ENCODE data around the gene SNPH.

SNPH gene

GRCh38 chr20:1337441-1337840 is 71.3 kb downstream of the SNPH start:
- Histone ChIP-seq H3K9ac (ENCODE audit: low read depth, low read length, poor library complexity, severe bottlenecking) (no peak overlapping the region), H3K4me2 (ENCODE audit: low read depth, low read length, poor library complexity, severe bottlenecking) (no peak overlapping the region), H3K4me1 (ENCODE audit: insufficient read depth, low read length, poor library complexity, severe bottlenecking) (no peaks in the 10 kb centered on the region), H3K4me3 (ENCODE audit: low read length, poor library complexity, severe bottlenecking) (no peak overlapping the region), H3K27me3 (ENCODE audit: insufficient read depth, low read length, poor library complexity, severe bottlenecking) (no peaks in the 10 kb centered on the region), H3K9me3 (ENCODE audit: insufficient read depth, low read depth, low read length) (no peaks in the 10 kb centered on the region), H3K79me2 (ENCODE audit: insufficient read depth, low read length) (no peaks in the 10 kb centered on the region), H3F3A (ENCODE audit: low read depth) (no peaks in the 10 kb centered on the region), H4K20me1 (ENCODE audit: insufficient read depth, low read length, poor library complexity, severe bottlenecking) (no peaks in the 10 kb centered on the region), H3K9me2 (replicated peaks; ENCODE audit: low read depth, low read length) (no peaks in the 10 kb centered on the region), H3K36me3 (ENCODE audit: insufficient read depth, low read length) (no peaks in the 10 kb centered on the region), H2AFZ (ENCODE audit: low read length) (no peak overlapping the region)
- TF ChIP-seq CTCF (conservative IDR thresholded peaks at IDR 0.05; ENCODE audit: low read length) (no peak), EZH2phosphoT487 (IDR thresholded peaks at IDR 0.05; ENCODE audit: borderline replicate concordance) (no peak)

GRCh38 chr20:1338096-1338495 is 72.0 kb downstream of the SNPH start:
- H3K27me3 ChIP-seq (ENCODE audit: insufficient read depth, low read length, poor library complexity, severe bottlenecking) = no peaks in the 10 kb centered on the region
- no peak for TF ChIP-seq CTCF (conservative IDR thresholded peaks at IDR 0.05; ENCODE audit: low read length)
- no peak for TF ChIP-seq EZH2phosphoT487 (IDR thresholded peaks at IDR 0.05; ENCODE audit: borderline replicate concordance)
- H3K9me2 ChIP-seq (replicated peaks; ENCODE audit: low read depth, low read length) = no peaks in the 10 kb centered on the region
- no peaks in the 10 kb centered on the region for H3K4me1 ChIP-seq (ENCODE audit: insufficient read depth, low read length, poor library complexity, severe bottlenecking)
- H3K4me3 ChIP-seq (ENCODE audit: low read length, poor library complexity, severe bottlenecking) = no peak overlapping the region
- no peaks in the 10 kb centered on the region for H4K20me1 ChIP-seq (ENCODE audit: insufficient read depth, low read length, poor library complexity, severe bottlenecking)
- H2AFZ ChIP-seq (ENCODE audit: low read length) = no peak overlapping the region
- no peak overlapping the region for H3K9ac ChIP-seq (ENCODE audit: low read depth, low read length, poor library complexity, severe bottlenecking)
- no peaks in the 10 kb centered on the region for H3K79me2 ChIP-seq (ENCODE audit: insufficient read depth, low read length)
- no peaks in the 10 kb centered on the region for H3F3A ChIP-seq (ENCODE audit: low read depth)
- H3K9me3 ChIP-seq (ENCODE audit: insufficient read depth, low read depth, low read length) = no peaks in the 10 kb centered on the region
- no peaks in the 10 kb centered on the region for H3K36me3 ChIP-seq (ENCODE audit: insufficient read depth, low read length)
- no peak overlapping the region for H3K4me2 ChIP-seq (ENCODE audit: low read depth, low read length, poor library complexity, severe bottlenecking)

GRCh38 chr20:1338801-1339200 is 72.7 kb downstream of the SNPH start:
- Histone ChIP-seq H3K9ac (ENCODE audit: low read depth, low read length, poor library complexity, severe bottlenecking) (no peak overlapping the region), H3K4me3 (ENCODE audit: low read length, poor library complexity, severe bottlenecking) (no peak overlapping the region), H3K27me3 (ENCODE audit: insufficient read depth, low read length, poor library complexity, severe bottlenecking) (no peaks in the 10 kb centered on the region), H3K36me3 (ENCODE audit: insufficient read depth, low read length) (no peaks in the 10 kb centered on the region), H3K4me2 (ENCODE audit: low read depth, low read length, poor library complexity, severe bottlenecking) (no peak overlapping the region), H3K79me2 (ENCODE audit: insufficient read depth, low read length) (no peaks in the 10 kb centered on the region), H2AFZ (ENCODE audit: low read length) (no peak overlapping the region), H3F3A (ENCODE audit: low read depth) (no peaks in the 10 kb centered on the region), H3K4me1 (ENCODE audit: insufficient read depth, low read length, poor library complexity, severe bottlenecking) (no peaks in the 10 kb centered on the region), H4K20me1 (ENCODE audit: insufficient read depth, low read length, poor library complexity, severe bottlenecking) (no peaks in the 10 kb centered on the region), H3K9me3 (ENCODE audit: insufficient read depth, low read depth, low read length) (no peaks in the 10 kb centered on the region), H3K9me2 (replicated peaks; ENCODE audit: low read depth, low read length) (no peaks in the 10 kb centered on the region)
- TF ChIP-seq CTCF (conservative IDR thresholded peaks at IDR 0.05; ENCODE audit: low read length) (no peak), EZH2phosphoT487 (IDR thresholded peaks at IDR 0.05; ENCODE audit: borderline replicate concordance) (no peak)
